Liver (tissue), 9 donors: ENCODE measurements around the gene SDSL. TPM values are rescaled to one million over a fixed set of nuclear protein-coding genes. Genes with fewer than 3 reads are reported as not detected.

Experiments used
- DNase-seq: peaks from one replicate; pipeline ENCODE4 v3.0.0-alpha.2; 2017; ENCODE audit warnings: low spot score
- H3K27ac ChIP-seq, 2 donors: one replicate each; pipeline ENCODE4 v1.7.0; 2013; ENCODE audit warnings: inconsistent platforms in 2 of 2, low read length in 2 of 2, control low read depth in 1 of 2, low read depth in 1 of 2, mild to moderate bottlenecking in 1 of 2
- H3K27me3 ChIP-seq, 4 donors: one replicate each; pipeline versions ENCODE4 v1.6.1 to v1.7.0; 2013; ENCODE audit warnings: low read length in 3 of 4, inconsistent platforms in 1 of 4, mild to moderate bottlenecking in 1 of 4, moderate library complexity in 1 of 4; ENCODE audit not compliant: control insufficient read depth in 4 of 4, insufficient read depth in 4 of 4
- H3K36me3 ChIP-seq, 4 donors: one replicate each; pipeline versions ENCODE4 v1.6.1 to v1.7.0; 2013; ENCODE audit warnings: low read length in 3 of 4, mild to moderate bottlenecking in 3 of 4, low read depth in 1 of 4, moderate library complexity in 1 of 4; ENCODE audit not compliant: control insufficient read depth in 4 of 4, insufficient read depth in 3 of 4
- H3K4me1 ChIP-seq, 4 donors: one replicate each; pipeline versions ENCODE4 v1.6.1 to v1.7.0; 2013; ENCODE audit warnings: low read length in 3 of 4, mild to moderate bottlenecking in 3 of 4, moderate library complexity in 1 of 4; ENCODE audit not compliant: control insufficient read depth in 4 of 4, insufficient read depth in 4 of 4
- H3K4me3 ChIP-seq, 3 donors: one replicate each; pipeline versions ENCODE4 v1.6.1 to v1.7.0; 2013; ENCODE audit warnings: low read length in 3 of 3, control low read depth in 1 of 3, low read depth in 1 of 3, mild to moderate bottlenecking in 1 of 3
- H3K9ac ChIP-seq, 2 donors: one replicate each; pipeline ENCODE4 v1.7.0; 2013; ENCODE audit warnings: low read length in 2 of 2, mild to moderate bottlenecking in 2 of 2, moderate library complexity in 2 of 2, control low read depth in 1 of 2, low read depth in 1 of 2
- H3K9me3 ChIP-seq, 4 donors: one replicate each; pipeline versions ENCODE4 v1.6.1 to v1.7.0; 2013; ENCODE audit warnings: low read length in 3 of 4; ENCODE audit not compliant: control insufficient read depth in 4 of 4
- EGR1 ChIP-seq, 2 donors: IDR thresholded peaks; 2 replicates each; pipeline ENCODE4 v1.6.1; 2016 to 2018; ENCODE audit warnings: antibody characterized with exemption in 2 of 2, low read depth in 2 of 2
- FOXA2 ChIP-seq: IDR thresholded peaks from 2 replicates; pipeline ENCODE4 v1.6.1; 2016; ENCODE audit warnings: antibody characterized with exemption
- GABPA ChIP-seq, 2 donors: IDR thresholded peaks in 1 of 2; conservative IDR thresholded peaks in 1 of 2; 2 replicates each; pipeline ENCODE4 v1.6.1; 2016; ENCODE audit warnings: antibody characterized with exemption in 2 of 2, mild to moderate bottlenecking in 1 of 2, moderate library complexity in 1 of 2
- HNF4G ChIP-seq: IDR thresholded peaks from 2 replicates; pipeline ENCODE4 v1.6.1; 2016; ENCODE audit warnings: antibody characterized with exemption
- JUND ChIP-seq, 2 donors: IDR thresholded peaks; 2 replicates each; pipeline ENCODE4 v1.6.1; 2016; ENCODE audit warnings: antibody characterized with exemption in 2 of 2
- MAX ChIP-seq: IDR thresholded peaks from 2 replicates; pipeline ENCODE4 v1.6.1; 2016; ENCODE audit warnings: antibody characterized with exemption
- RAD21 ChIP-seq, 2 donors: IDR thresholded peaks; 2 replicates each; pipeline ENCODE4 v1.6.1; 2016; ENCODE audit warnings: antibody characterized with exemption in 2 of 2, mild to moderate bottlenecking in 2 of 2
- REST ChIP-seq: IDR thresholded peaks from 2 replicates; pipeline ENCODE4 v1.6.1; 2016; ENCODE audit warnings: antibody characterized with exemption, mild to moderate bottlenecking
- RXRA ChIP-seq, 2 donors: IDR thresholded peaks; 2 replicates each; pipeline ENCODE4 v1.6.1; 2017 to 2018; ENCODE audit warnings: antibody characterized with exemption in 2 of 2, mild to moderate bottlenecking in 1 of 2
- SP1 ChIP-seq: IDR thresholded peaks from 2 replicates; pipeline ENCODE4 v1.6.1; 2018; ENCODE audit warnings: antibody characterized with exemption, mild to moderate bottlenecking
- TAF1 ChIP-seq: conservative IDR thresholded peaks from 2 replicates; pipeline ENCODE4 v1.6.1; 2016; ENCODE audit warnings: antibody characterized with exemption, mild to moderate bottlenecking
- YY1 ChIP-seq: IDR thresholded peaks from 2 replicates; pipeline ENCODE4 v1.6.1; 2016; ENCODE audit warnings: antibody characterized with exemption, mild to moderate bottlenecking
- ZBTB33 ChIP-seq: IDR thresholded peaks from 2 replicates; pipeline ENCODE4 v1.6.1; 2016; ENCODE audit warnings: antibody characterized with exemption
- WGBS: extraction: QIAGEN DNeasy Blood & Tissue Kit; methylation state at CpG from one replicate; pipeline ENCODE4 v1.1.7; 2013; 5-methylcytosine and 5-hydroxymethylcytosine counted together
- polyA plus RNA-seq, 2 donors: library from polyadenylated mRNA; stranded (reverse) in 1 of 2; unstranded in 1 of 2; fragments of 200-250 nt in 1 of 2; fragments of >200 nt in 1 of 2; fragmentation: Nextera tagmentation in 1 of 2; extraction: Ambion mirVana in 1 of 2; gene quantifications; one replicate each; pipeline versions ENCODE4 v1.2.1 to v1.2.3, GENCODE V29; 2013 to 2015
- total RNA-seq, 2 donors: library from RNA; depleted of rRNA; stranded (reverse); fragments of >200 nt; gene quantifications; one replicate each; pipeline ENCODE4 v1.2.3, GENCODE V29; 2014
- donor health status: healthy.
- donor health status: healthy.
- donor health status: healthy.
- donor health status: healthy.
- donor health status: healthy.

The SDSL gene
- total and polyA plus RNA-seq, 4 donors, result 22.4 to 93.1 (median 33.7) TPM

- H3K27me3 ChIP-seq, result no peaks in the 10 kb centered on the region
- peaks cover 0 to 50% (median 21%) of the 10 kb centered on the region in 4 donors for H3K36me3 ChIP-seq
- WGBS, result 81% methylated on average over 5 of the region's 5 CpGs
- DNase-seq, result no peak
- H3K9me3 ChIP-seq, result no peaks in the 10 kb centered on the region
- TF ChIP-seq FOXA2, result peak; percentile 38
- TF ChIP-seq RXRA (IDR thresholded peaks at IDR 0.05), result no peak
- TF ChIP-seq REST, result peak; percentile 10
- peak; percentile 23 for TF ChIP-seq MAX
- no peak overlapping the region for H3K9ac ChIP-seq
- H3K27ac ChIP-seq, result no peak overlapping the region
- no peak overlapping the region for H3K4me3 ChIP-seq
- H3K4me1 ChIP-seq, result peaks cover 0 to 2% (median 0%) of the 10 kb centered on the region in 4 donors
Observed at GRCh38 chr12:113393749-113394148, 28.4 kb upstream of the SDSL start.

- no peak for DNase-seq
- Histone ChIP-seq H3K27me3 (no peaks in the 10 kb centered on the region), H3K9ac (no peak overlapping the region), H3K4me3 (no peak overlapping the region), H3K36me3 (peaks cover 0 to 55% (median 31%) of the 10 kb centered on the region in 4 donors), H3K27ac (no peak overlapping the region), H3K4me1 (peaks cover 0 to 2% (median 0%) of the 10 kb centered on the region in 4 donors), H3K9me3 (no peaks in the 10 kb centered on the region)
- WGBS, result 90% methylated on average over 5 of the region's 5 CpGs
- TF ChIP-seq EGR1 (IDR thresholded peaks at IDR 0.05; ENCODE audit: low read depth in 2 of 2), result peak in 1 of 2 donors; percentile 18
- TF ChIP-seq GABPA (IDR thresholded peaks at IDR 0.05 in 1 of 2, conservative IDR thresholded peaks at IDR 0.05 in 1 of 2), result no peak
- TF ChIP-seq MAX, result peak; percentile 40
- TF ChIP-seq RAD21 (IDR thresholded peaks at IDR 0.05), result no peak
- TF ChIP-seq RXRA (IDR thresholded peaks at IDR 0.05), result peak in 1 of 2 donors; percentile 3
- no peak for TF ChIP-seq YY1
- TF ChIP-seq TAF1, result no peak
- no peak for TF ChIP-seq REST
- TF ChIP-seq ZBTB33, result peak; percentile 36
- TF ChIP-seq HNF4G, result no peak
- TF ChIP-seq FOXA2, result no peak
- TF ChIP-seq SP1, result no peak
- TF ChIP-seq JUND (IDR thresholded peaks at IDR 0.05), result peak in 1 of 2 donors; percentile 2
Observed at GRCh38 chr12:113395119-113395518, 27.1 kb upstream of the SDSL start.
